Loucy (cell line): ENCODE data around the gene PAPPA2.

Experiments
- CTCF ChIP-seq: fragments of 200-600 bp; sonication (generic); conservative IDR thresholded peaks from 2 replicates; pipeline ENCODE4 v1.5.1; 2014; ENCODE audit warnings: mild to moderate bottlenecking, antibody characterized with exemption, low read length
- EZH2phosphoT487 ChIP-seq: fragments of 200-600 bp; IDR thresholded peaks from 2 replicates; pipeline ENCODE4 v1.6.1; 2018; ENCODE audit warnings: antibody characterized with exemption, mild to moderate bottlenecking, moderate library complexity, borderline replicate concordance

GRCh38 chr1:176469450-176470010 lies 6.6 kb downstream of the PAPPA2 start:
- no peak for TF ChIP-seq CTCF
- no peak for TF ChIP-seq EZH2phosphoT487
